Muscle layer of duodenum (tissue), 2 donors: ENCODE results near the gene UTP11.
A peak's percentile ranks its signal among the peaks of the same experiment; 100 is the strongest.

Source experiments
- H3K27ac ChIP-seq: one replicate; pipeline ENCODE4 v1.7.0; 2013; ENCODE audit warnings: mild to moderate bottlenecking, low read length
- H3K27me3 ChIP-seq: one replicate; pipeline ENCODE4 v1.7.0; 2013; ENCODE audit warnings: low read depth, mild to moderate bottlenecking, control low read depth, low read length
- H3K36me3 ChIP-seq, 2 donors: one replicate each; pipeline ENCODE4 v1.7.0; 2013; ENCODE audit warnings: low read length in 2 of 2, control low read depth in 1 of 2, mild to moderate bottlenecking in 1 of 2; ENCODE audit not compliant: insufficient read depth in 2 of 2, control insufficient read depth in 1 of 2
- H3K4me1 ChIP-seq, 2 donors: one replicate each; pipeline ENCODE4 v1.7.0; 2013; ENCODE audit warnings: low read length in 2 of 2, mild to moderate bottlenecking in 2 of 2, control low read depth in 1 of 2, moderate library complexity in 1 of 2; ENCODE audit not compliant: insufficient read depth in 2 of 2, control insufficient read depth in 1 of 2
- H3K4me3 ChIP-seq, 2 donors: one replicate each; pipeline ENCODE4 v1.7.0; 2013; ENCODE audit warnings: low read length in 2 of 2, low read depth in 1 of 2, mild to moderate bottlenecking in 1 of 2
- H3K9me3 ChIP-seq, 2 donors: one replicate each; pipeline ENCODE4 v1.7.0; 2013; ENCODE audit warnings: low read length in 2 of 2, control low read depth in 1 of 2, mild to moderate bottlenecking in 1 of 2; ENCODE audit not compliant: control insufficient read depth in 1 of 2
- donor health status: healthy.

UTP11 gene

DNA sequence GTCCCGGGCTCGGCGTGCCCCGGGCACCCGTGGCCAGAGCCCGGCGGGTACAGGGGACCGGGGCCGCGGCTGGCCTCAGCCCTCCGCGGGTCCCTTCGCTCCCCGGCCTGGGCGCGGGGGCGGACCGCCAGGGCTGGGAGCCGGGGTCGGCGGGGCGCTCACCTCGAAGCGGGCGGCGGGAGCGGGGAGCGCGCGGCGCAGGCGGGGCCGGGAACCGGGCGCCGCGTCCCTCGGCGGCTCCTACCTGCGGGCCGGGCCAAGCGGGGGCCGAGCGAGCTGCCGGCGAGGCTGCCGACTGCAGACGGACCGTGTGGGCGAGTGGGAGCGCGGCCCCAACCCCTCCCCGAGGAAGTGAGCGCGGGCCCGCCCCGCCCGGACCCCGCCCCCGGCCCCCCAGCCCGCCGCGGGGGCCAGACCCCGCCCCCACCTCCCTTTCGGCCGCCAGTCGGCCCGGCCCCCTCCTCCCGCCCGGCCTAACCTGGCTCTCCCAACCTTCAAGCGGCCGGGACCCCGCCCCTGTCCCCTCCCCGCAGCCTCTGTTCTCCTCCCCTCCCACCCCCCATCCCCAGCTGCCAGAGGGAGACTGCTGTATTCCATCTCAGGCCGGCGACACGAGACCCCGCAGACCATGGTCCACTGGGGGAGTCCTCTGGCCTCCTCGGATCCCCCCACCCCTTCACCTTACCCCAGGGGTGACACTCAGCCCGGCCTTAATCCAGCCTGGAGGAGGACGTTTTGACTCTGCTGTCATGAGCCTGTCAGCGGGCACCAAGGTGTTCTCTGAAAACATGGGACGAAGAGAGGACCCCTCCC lies 7.1 kb upstream of the UTP11 start, which contains the start of gene FHL3:
Gene FHL3, minus strand, starts transcription at position 320 of the 813 bp plus-strand sequence. CDS start 6,102 bp downstream, outside the sequence.
- Histone ChIP-seq H3K4me1 (peaks cover 11 to 31% of the 10 kb centered on the region in 2 donors), H3K27ac (peak within 1 kb of the TSS; percentile 85), H3K27me3 (no peaks in the 10 kb centered on the region), H3K4me3 (peak within 1 kb of the TSS; percentile 68 to 77), H3K9me3 (no peaks in the 10 kb centered on the region), H3K36me3 (peaks cover 0 to 6% of the 10 kb centered on the region in 2 donors)

DNA sequence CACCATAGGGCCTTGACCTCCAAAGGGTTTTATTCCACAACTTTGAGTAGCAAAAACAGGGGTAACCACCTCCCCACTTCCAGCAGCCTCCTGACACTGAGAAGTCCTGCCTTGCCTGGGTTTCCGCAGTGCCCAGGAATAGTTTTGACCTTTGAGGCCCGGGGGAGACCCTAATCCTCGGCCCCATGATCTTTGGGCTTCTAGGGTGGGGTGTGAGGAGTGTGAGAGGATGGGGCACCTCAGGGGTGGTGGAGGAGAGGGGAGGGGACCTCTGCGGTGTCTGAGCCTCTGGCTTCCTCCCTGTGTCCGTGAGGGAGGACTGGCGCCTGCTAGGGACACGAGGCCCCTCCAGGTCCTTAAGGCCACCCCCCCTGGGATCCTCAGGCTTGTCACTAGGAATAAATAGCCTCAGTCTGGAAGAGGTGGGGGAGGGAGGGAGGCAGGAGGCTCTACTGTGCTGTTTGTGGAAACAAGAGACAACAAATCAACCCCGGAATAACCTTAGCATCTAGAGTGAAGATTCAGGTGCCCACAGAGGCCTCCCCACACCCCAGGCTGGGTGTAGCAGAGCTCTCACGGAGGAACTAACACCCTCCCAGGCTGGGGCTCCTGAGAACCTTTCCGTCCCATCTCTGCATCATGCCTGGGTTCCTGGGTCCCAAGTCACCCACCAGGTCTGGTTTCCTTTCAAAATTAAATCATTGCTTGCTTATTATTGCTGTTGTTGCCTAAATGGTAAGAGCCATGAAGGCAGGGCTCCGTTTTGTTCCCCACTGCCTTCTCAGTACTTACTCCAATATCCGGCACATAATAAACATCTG lies 6.3 kb upstream of the UTP11 start:
- Histone ChIP-seq H3K4me1 (peaks cover 3 to 23% of the 10 kb centered on the region in 2 donors), H3K36me3 (no peaks in the 10 kb centered on the region), H3K27me3 (no peaks in the 10 kb centered on the region), H3K4me3 (peak overlapping the region; percentile 7 to 20), H3K27ac (peak overlapping the region; percentile 49), H3K9me3 (no peaks in the 10 kb centered on the region)

DNA sequence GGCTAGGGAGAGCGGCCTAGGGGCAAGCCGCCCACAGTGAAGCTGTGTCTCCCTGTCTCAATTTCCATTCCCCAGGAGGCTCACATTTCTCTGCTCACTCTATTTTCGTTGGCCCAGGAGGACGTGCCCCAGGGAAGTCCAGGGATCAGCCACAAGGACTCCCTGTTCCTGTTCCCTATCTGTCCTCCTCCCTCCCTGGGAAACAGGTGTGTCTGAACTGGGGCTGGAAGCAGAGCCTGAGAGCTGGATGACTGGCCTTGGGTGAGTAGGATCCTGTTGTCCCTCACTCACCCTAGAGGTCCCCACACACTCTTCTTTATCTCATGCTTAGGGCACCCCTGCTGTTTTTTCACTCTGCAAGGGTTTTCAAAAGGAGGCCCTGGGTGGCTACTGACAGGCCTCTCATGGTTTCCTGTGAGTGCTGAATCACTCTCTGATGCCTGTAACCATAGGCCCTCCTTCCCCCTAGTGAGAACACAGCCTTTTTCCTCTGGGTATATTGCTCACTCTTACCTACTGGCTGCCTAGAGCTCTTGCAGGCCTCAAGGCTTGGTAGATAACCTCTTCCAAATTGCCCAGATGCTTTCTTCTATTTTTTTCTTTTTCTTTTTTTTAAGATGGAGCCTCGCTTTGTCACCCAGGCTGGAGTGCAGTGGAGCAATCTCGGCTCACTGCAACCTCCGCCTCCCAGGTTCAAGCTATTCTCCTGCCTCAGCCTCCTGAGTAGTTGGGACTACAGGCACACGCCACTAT lies 3.3 kb upstream of the UTP11 start:
- H3K36me3 ChIP-seq: peaks cover 0 to 3% of the 10 kb centered on the region in 2 donors
- no peak overlapping the region for H3K4me3 ChIP-seq
- H3K9me3 ChIP-seq: no peaks in the 10 kb centered on the region
- H3K27me3 ChIP-seq: no peaks in the 10 kb centered on the region
- no peak overlapping the region for H3K27ac ChIP-seq
- peaks cover 6 to 17% of the 10 kb centered on the region in 2 donors for H3K4me1 ChIP-seq

DNA sequence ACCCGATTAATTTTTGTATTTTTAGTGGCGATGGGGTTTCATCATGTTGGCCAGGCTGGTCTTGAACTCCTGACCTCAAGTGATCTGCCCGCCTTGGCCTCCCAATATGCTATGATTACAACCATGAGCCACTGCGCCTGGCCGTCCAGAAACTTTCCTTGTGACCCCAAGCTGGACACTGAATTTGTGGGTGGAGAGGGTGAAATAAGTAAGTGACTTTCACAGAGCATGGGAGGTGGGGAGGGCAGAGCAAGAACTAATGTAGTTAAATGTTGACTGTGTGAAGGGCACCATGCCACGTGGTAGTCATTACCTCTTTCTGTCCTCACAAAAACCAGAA lies 2.7 kb upstream of the UTP11 start:
- H3K4me1 ChIP-seq: peaks cover 9 to 22% of the 10 kb centered on the region in 2 donors
- H3K36me3 ChIP-seq: peaks cover 0 to 3% of the 10 kb centered on the region in 2 donors
- H3K4me3 ChIP-seq: no peak overlapping the region
- H3K27ac ChIP-seq: no peak overlapping the region
- no peaks in the 10 kb centered on the region for H3K27me3 ChIP-seq
- H3K9me3 ChIP-seq: no peaks in the 10 kb centered on the region

DNA sequence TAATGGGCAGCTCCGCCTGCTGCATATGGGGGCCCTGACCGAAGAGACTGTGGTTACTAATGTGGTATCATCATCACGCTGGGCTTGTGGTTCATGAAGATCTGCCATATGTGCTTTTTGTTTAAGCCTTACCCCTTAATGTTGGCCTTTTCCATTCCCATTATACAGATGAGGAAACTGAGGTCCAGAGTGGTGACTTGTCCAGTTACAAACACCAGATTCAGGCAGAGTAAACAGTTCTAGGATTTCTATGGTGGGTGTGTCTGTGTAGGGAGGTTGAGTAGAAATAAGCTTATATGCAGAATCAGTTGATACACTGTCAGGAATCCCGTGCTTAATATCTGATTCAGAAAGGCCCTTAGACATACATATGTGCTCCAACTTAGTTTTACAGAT lies 691 bp downstream of the UTP11 start:
- no peaks in the 10 kb centered on the region for H3K27me3 ChIP-seq
- H3K9me3 ChIP-seq: no peaks in the 10 kb centered on the region
- H3K36me3 ChIP-seq: peaks cover 8 to 10% of the 10 kb centered on the region in 2 donors
- H3K4me1 ChIP-seq: peaks cover 9 to 43% of the 10 kb centered on the region in 2 donors
- H3K4me3 ChIP-seq: peak overlapping the region; percentile 77 to 94
- peak overlapping the region; percentile 97 for H3K27ac ChIP-seq

DNA sequence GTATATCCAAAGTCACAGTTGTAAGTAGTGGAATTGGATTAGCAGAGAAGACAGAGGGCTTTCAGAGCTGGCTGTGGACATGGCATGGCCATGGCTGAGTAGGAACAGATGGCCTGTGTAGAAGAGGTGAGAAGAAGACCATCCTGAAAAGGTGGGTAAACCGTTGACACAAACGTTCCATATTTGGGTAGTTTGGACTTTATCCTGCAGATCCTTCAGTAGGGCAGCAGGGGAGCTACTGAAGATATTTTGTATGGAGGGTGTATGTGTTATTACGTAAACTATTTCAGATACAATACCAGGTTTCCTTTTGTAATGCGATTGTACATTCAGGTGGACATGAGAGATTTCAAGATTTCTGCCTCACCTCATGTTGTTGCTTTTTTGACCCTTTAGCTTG lies 1.6 kb downstream of the UTP11 start:
- Histone ChIP-seq H3K9me3 (no peaks in the 10 kb centered on the region), H3K4me1 (peaks cover 9 to 43% of the 10 kb centered on the region in 2 donors), H3K27me3 (no peaks in the 10 kb centered on the region), H3K27ac (no peak overlapping the region), H3K4me3 (peak overlapping the region in 1 of 2 donors; percentile 94), H3K36me3 (peaks cover 17 to 19% of the 10 kb centered on the region in 2 donors)

DNA sequence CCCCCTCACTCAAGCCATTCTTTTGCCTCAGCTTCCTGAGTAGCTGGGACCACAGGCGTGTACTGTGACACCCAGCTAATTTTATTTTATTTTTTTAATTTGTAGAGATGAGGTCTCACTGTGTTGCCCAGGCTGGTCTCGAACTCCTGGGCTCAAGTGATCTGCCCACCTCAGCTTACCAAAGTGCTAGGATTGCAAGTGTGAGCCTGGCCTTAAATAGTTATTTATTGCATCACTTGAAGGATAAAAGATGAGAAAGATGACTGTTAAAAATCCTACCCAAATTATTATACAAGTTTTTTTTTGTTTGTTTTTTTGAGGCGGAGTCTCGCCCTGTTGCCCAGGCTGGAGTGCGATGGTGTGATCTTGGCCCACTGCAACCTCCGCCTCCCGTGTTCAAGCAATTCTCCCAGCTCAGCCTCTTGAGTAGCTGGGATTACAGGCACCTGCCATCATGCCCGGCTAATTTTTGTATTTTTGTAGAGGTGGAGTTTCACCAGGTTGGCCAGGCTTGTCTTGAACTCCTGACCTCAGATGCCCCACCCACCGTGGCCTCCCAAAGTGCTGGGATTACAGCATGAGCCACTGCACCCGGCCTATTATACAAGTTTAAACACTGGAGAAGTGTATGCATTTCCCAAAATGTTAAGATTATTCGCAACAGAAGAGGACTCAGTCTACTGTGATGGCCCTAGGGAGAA lies 2.3 kb downstream of the UTP11 start:
- Histone ChIP-seq H3K27ac (peak overlapping the region; percentile 65), H3K4me3 (no peak overlapping the region), H3K4me1 (peaks cover 9 to 43% of the 10 kb centered on the region in 2 donors)

DNA sequence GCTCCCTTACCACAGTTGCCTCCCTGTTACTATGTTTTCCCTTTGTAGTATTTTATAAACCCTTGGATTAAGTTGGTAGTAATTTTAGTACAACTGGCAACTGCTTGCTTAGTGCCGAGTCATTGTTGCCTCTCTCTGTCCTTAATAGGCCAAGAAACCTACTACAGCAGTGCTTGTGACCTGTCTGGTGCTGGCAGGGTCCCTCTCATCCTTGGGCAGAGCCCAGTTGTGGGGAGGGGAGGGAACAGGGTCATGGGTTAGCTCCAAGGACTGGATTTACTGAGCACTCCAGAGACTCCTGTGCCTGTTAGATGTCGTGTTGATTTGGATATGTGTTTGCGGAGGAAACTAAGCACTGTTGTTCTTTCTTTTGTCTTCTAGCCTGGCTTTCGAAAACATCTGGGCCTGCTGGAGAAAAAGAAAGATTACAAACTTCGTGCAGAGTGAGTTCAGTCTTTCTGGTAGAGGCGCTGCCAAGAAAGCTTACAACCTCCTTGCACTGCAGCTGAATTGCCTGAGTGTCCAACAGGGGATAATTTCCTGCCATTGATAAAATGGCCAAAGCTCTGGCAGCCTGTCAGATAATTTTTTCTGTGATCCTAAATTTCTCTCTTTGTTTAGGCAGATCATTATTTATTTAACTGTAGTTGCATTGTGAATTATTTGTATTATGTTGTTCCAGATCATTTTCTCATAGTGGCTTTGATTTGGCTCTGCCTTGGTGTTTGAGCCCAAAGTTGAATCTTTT lies 3.6 kb downstream of the UTP11 start:
- Histone ChIP-seq H3K27ac (peak overlapping the region; percentile 65), H3K4me3 (no peak overlapping the region), H3K27me3 (no peaks in the 10 kb centered on the region), H3K9me3 (no peaks in the 10 kb centered on the region), H3K36me3 (peaks cover 28 to 30% of the 10 kb centered on the region in 2 donors), H3K4me1 (peaks cover 9 to 43% of the 10 kb centered on the region in 2 donors)

More for the DNA sequence above, 2.3 kb downstream of the UTP11 start:
- Histone ChIP-seq H3K36me3 (peaks cover 20 to 22% of the 10 kb centered on the region in 2 donors), H3K9me3 (no peaks in the 10 kb centered on the region), H3K27me3 (no peaks in the 10 kb centered on the region)

DNA sequence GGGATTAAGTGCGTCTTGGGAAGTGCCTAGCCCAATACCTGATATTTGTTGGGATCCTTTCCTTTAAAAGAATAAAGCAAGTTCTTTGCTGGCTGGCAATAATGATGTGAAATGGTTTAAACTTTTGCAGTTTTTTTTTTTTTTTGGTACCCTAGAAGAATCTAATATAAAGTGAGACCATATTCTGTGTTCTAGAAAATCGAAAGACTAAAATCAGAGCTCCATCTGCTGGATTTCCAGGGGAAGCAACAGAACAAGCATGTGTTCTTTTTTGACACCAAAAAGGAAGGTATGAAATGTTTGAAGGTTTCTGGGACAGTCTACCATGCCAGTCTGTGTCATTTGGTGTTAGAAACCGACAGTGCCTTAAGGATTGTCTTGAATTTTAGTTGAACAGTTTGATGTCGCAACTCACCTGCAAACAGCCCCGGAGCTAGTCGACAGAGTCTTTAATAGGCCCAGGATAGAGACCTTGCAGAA lies 6.4 kb downstream of the UTP11 start:
- H3K9me3 ChIP-seq: no peaks in the 10 kb centered on the region
- H3K36me3 ChIP-seq: peaks cover 49 to 54% of the 10 kb centered on the region in 2 donors
- H3K4me3 ChIP-seq: no peak overlapping the region
- H3K27me3 ChIP-seq: no peaks in the 10 kb centered on the region
- peaks cover 7 to 35% of the 10 kb centered on the region in 2 donors for H3K4me1 ChIP-seq
- H3K27ac ChIP-seq: no peak overlapping the region

DNA sequence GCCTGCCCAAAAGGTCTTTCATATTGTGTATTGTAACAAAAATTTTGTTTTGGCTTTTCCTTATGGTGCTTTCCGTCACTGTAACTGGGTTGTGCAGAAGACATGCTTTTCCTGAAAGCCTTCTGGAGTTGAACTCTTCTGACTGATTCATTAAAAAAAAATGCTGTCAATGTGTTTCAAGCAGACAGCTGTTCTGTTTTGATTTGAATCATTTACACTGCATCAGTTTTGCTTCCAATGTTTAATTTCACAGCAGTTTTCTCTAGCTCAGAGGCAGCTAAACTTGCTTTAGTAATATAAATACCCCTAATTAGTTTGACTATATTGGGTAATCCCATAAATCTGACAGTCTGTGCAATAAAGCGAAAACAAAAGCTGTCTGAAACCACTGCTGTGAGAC lies 7.9 kb downstream of the UTP11 start:
- H3K36me3 ChIP-seq: peaks cover 62% of the 10 kb centered on the region in 2 donors
- H3K27me3 ChIP-seq: no peaks in the 10 kb centered on the region
- peaks cover 0 to 20% of the 10 kb centered on the region in 2 donors for H3K4me1 ChIP-seq
- H3K4me3 ChIP-seq: no peak overlapping the region
- no peak overlapping the region for H3K27ac ChIP-seq
- no peaks in the 10 kb centered on the region for H3K9me3 ChIP-seq
